ENCODE data around the gene CDKAL1. TPM values are rescaled to one million over a fixed set of nuclear protein-coding genes. Genes with fewer than 3 reads are reported as not detected.
A peak's percentile ranks its signal among the peaks of the same experiment; 100 is the strongest.

Gene CDKAL1
- total RNA-seq, 1 donor from 2014 or later: 34.3 TPM

- H3K4me1 Mint-ChIP-seq (ENCODE audit: low read depth): peaks cover 33% of the 10 kb centered on the region
- H3K27ac Mint-ChIP-seq: peak overlapping the region; percentile 63
- peaks cover 4% of the 10 kb centered on the region for H3K9me3 Mint-ChIP-seq (ENCODE audit: low read depth)
- peaks cover 7% of the 10 kb centered on the region for H3K36me3 Mint-ChIP-seq (ENCODE audit: insufficient read depth)
- H3K4me3 Mint-ChIP-seq (ENCODE audit: low read depth): no peak overlapping the region
- DNase-seq (ENCODE audit: low spot score, unreplicated experiment): no peak
- TF ChIP-seq, protein P1, sequence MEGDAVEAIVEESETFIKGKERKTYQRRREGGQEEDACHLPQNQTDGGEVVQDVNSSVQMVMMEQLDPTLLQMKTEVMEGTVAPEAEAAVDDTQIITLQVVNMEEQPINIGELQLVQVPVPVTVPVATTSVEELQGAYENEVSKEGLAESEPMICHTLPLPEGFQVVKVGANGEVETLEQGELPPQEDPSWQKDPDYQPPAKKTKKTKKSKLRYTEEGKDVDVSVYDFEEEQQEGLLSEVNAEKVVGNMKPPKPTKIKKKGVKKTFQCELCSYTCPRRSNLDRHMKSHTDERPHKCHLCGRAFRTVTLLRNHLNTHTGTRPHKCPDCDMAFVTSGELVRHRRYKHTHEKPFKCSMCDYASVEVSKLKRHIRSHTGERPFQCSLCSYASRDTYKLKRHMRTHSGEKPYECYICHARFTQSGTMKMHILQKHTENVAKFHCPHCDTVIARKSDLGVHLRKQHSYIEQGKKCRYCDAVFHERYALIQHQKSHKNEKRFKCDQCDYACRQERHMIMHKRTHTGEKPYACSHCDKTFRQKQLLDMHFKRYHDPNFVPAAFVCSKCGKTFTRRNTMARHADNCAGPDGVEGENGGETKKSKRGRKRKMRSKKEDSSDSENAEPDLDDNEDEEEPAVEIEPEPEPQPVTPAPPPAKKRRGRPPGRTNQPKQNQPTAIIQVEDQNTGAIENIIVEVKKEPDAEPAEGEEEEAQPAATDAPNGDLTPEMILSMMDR (IDR thresholded peaks at IDR 0.05; ENCODE audit: unreplicated experiment): no peak
- H3K27me3 Mint-ChIP-seq: no peaks in the 10 kb centered on the region
Measured at GRCh38 chr6:21080221-21080620, 546.0 kb downstream of the CDKAL1 start.

DNA sequence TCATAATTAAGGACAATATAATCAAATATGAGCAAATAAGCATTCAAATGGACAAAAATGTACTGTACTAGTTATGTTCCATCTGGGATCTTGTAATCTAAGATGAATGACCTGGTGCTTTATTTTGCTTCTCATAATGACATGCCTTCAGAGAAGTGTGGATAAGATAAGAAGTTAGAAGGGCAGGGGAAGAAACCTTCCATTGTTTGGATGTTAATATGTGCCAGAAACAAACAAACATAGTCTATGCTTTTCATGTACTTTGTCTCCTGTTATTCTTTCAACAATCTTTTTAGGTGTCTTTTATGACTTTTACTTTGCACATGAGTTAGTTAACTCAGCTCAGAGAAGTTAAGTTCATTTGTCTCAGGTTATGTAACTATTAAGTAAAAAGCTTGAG, 547.8 kb downstream of the CDKAL1 start:
- Mint-ChIP-seq H3K9me3 (ENCODE audit: low read depth) (peaks cover 3% of the 10 kb centered on the region), H3K27me3 (no peaks in the 10 kb centered on the region), H3K36me3 (ENCODE audit: insufficient read depth) (peaks cover 12% of the 10 kb centered on the region), H3K4me1 (ENCODE audit: low read depth) (peaks cover 33% of the 10 kb centered on the region), H3K27ac (peak overlapping the region; percentile 17), H3K4me3 (ENCODE audit: low read depth) (no peak overlapping the region)
- TF ChIP-seq, protein P1 (IDR thresholded peaks at IDR 0.05; ENCODE audit: unreplicated experiment): no peak
- DNase-seq (ENCODE audit: low spot score, unreplicated experiment): no peak

- Mint-ChIP-seq H3K9me3 (ENCODE audit: low read depth) (peaks cover 3% of the 10 kb centered on the region), H3K4me1 (ENCODE audit: low read depth) (peaks cover 30% of the 10 kb centered on the region), H3K27ac (no peak overlapping the region), H3K36me3 (ENCODE audit: insufficient read depth) (peaks cover 12% of the 10 kb centered on the region), H3K4me3 (ENCODE audit: low read depth) (no peak overlapping the region), H3K27me3 (no peaks in the 10 kb centered on the region)
- TF ChIP-seq, protein P1 (IDR thresholded peaks at IDR 0.05; ENCODE audit: unreplicated experiment): no peak
- no peak for DNase-seq (ENCODE audit: low spot score, unreplicated experiment)
Measured at GRCh38 chr6:21083708-21084107, 549.5 kb downstream of the CDKAL1 start.

GRCh38 chr6:21084656-21085055, 550.4 kb downstream of the CDKAL1 start:
- DNase-seq (ENCODE audit: low spot score, unreplicated experiment): no peak
- H3K4me1 Mint-ChIP-seq (ENCODE audit: low read depth): peaks cover 21% of the 10 kb centered on the region
- no peak overlapping the region for H3K4me3 Mint-ChIP-seq (ENCODE audit: low read depth)
- no peaks in the 10 kb centered on the region for H3K27me3 Mint-ChIP-seq
- H3K36me3 Mint-ChIP-seq (ENCODE audit: insufficient read depth): peaks cover 12% of the 10 kb centered on the region
- H3K9me3 Mint-ChIP-seq (ENCODE audit: low read depth): peaks cover 3% of the 10 kb centered on the region
- H3K27ac Mint-ChIP-seq: no peak overlapping the region
- TF ChIP-seq, protein P1 (IDR thresholded peaks at IDR 0.05; ENCODE audit: unreplicated experiment): no peak

- Mint-ChIP-seq H3K27ac (no peak overlapping the region), H3K36me3 (ENCODE audit: insufficient read depth) (peaks cover 12% of the 10 kb centered on the region), H3K4me1 (ENCODE audit: low read depth) (peaks cover 16% of the 10 kb centered on the region), H3K27me3 (no peaks in the 10 kb centered on the region), H3K4me3 (ENCODE audit: low read depth) (no peak overlapping the region), H3K9me3 (ENCODE audit: low read depth) (peaks cover 3% of the 10 kb centered on the region)
- TF ChIP-seq, protein P1 (IDR thresholded peaks at IDR 0.05; ENCODE audit: unreplicated experiment): no peak
- DNase-seq (ENCODE audit: low spot score, unreplicated experiment): no peak
Measured at GRCh38 chr6:21085211-21085610, 551.0 kb downstream of the CDKAL1 start.

Data from progenitor cell of endocrine pancreas (in vitro differentiated cells).